GM12878 (cell line): ENCODE measurements around the gene SLCO4A1. TPM values are rescaled to one million over a fixed set of nuclear protein-coding genes. Genes with fewer than 3 reads are reported as not detected.

Experiments used
- ATAC-seq: fragments of 200-7000 bp; cut with Tn5 transposase; 3 replicates; pipeline ENCODE4 v1.9.1; 2020; ENCODE audit warnings: mild to moderate bottlenecking, moderate library complexity
- BruUV-seq: library from RNA; stranded (reverse); fragments of 400-500 nt; replicated peaks from 2 replicates; lab custom pipeline; 2021; lab: Mats Ljungman, UMichigan
- CTCF ChIA-PET: fragments of 300-600 bp; sonication (Branson Sonifier 250); formaldehyde crosslinking; extraction: SDS; loops from one replicate; lab custom pipeline; 2021; ENCODE audit warnings: inconsistent platforms; lab: Yijun Ruan, JAX
- POLR2A ChIA-PET: fragments of 350-600 bp; formaldehyde crosslinking; extraction: SDS; loops from one replicate; lab custom pipeline; 2021; ENCODE audit warnings: inconsistent platforms; lab: Charles Lee
- RAD21 ChIA-PET: fragments of 300-600 bp; sonication (Branson Sonifier 250); formaldehyde crosslinking; loops from one replicate; lab custom pipeline; 2023; ENCODE audit warnings: antibody characterized with exemption; ENCODE audit not compliant: unreplicated experiment; lab: Charles Lee
- SMC1A ChIA-PET: fragments of 300-600 bp; sonication (Branson Sonifier 250); formaldehyde crosslinking; loops from one replicate; lab custom pipeline; 2023; ENCODE audit not compliant: unreplicated experiment, uncharacterized antibody; lab: Charles Lee
- DNase-seq: peaks from one replicate; pipeline ENCODE4 v3.0.0-alpha.2; 2011; ENCODE audit warnings: low read depth, low spot score
- FAIRE-seq: peaks from 3 replicates; lab custom pipeline; 2011; peaks lifted over from hg19 to GRCh38; lab: Jason Lieb, UNC
- H2AFZ ChIP-seq: 2 replicates; pipeline ENCODE4 v1.6.0; 2011; ENCODE audit warnings: low read depth, low read length, control low read depth; ENCODE audit not compliant: control insufficient read depth
- H3K27ac ChIP-seq: 2 replicates; pipeline ENCODE4 v1.5.1; 2011; ENCODE audit warnings: control low read depth; ENCODE audit not compliant: control insufficient read depth, insufficient read depth
- H3K27me3 ChIP-seq, 2 experiments: replicated peaks in 1 of 2; 2 replicates each; pipeline versions ENCODE4 v1.6.0 to v1.6.1; 2011; ENCODE audit warnings: low read length in 1 of 2; ENCODE audit not compliant: control insufficient read depth in 2 of 2, insufficient read depth in 2 of 2
- H3K36me3 ChIP-seq, 2 experiments: 2 replicates each; pipeline ENCODE4 v1.5.1; 2011; ENCODE audit warnings: low read length in 1 of 2; ENCODE audit not compliant: control insufficient read depth in 2 of 2, insufficient read depth in 2 of 2
- H3K4me1 ChIP-seq: 2 replicates; pipeline ENCODE4 v1.6.1; 2011; ENCODE audit warnings: mild to moderate bottlenecking, low read length, moderate library complexity, mixed read lengths; ENCODE audit not compliant: control insufficient read depth, insufficient read depth
- H3K4me2 ChIP-seq: 2 replicates; pipeline ENCODE4 v1.6.0; 2011; ENCODE audit warnings: control low read depth; ENCODE audit not compliant: control insufficient read depth, insufficient read depth
- H3K4me3 ChIP-seq: fragments of 200-600 bp; sonication (generic); 2 replicates; pipeline ENCODE4 v1.5.1; 2016
- H3K79me2 ChIP-seq: 2 replicates; pipeline ENCODE4 v1.6.0; 2011; ENCODE audit warnings: low read length; ENCODE audit not compliant: control insufficient read depth, insufficient read depth
- H3K9ac ChIP-seq: 2 replicates; pipeline ENCODE4 v1.8.0; 2011; ENCODE audit warnings: low read length, control low read depth, mixed read lengths; ENCODE audit not compliant: control insufficient read depth, insufficient read depth
- H3K9me3 ChIP-seq: replicated peaks from 3 replicates; pipeline ENCODE4 v1.5.1; 2011; ENCODE audit warnings: mild to moderate bottlenecking, low read length; ENCODE audit not compliant: control insufficient read depth, insufficient read depth
- H4K20me1 ChIP-seq: 2 replicates; pipeline ENCODE4 v1.6.0; 2011; ENCODE audit not compliant: control insufficient read depth, insufficient read depth
- CUX1 ChIP-seq: IDR thresholded peaks from 2 replicates; pipeline ENCODE4 v1.6.1; 2012; ENCODE audit warnings: improper control_type of control experiment, low read depth, low read length; ENCODE audit not compliant: insufficient replicate concordance
- NR2C1 ChIP-seq: fragments of 450-650 bp; IDR thresholded peaks from 2 replicates; pipeline ENCODE4 v1.6.1; 2017; ENCODE audit warnings: antibody characterized with exemption, mild to moderate bottlenecking, moderate library complexity
- SKIL ChIP-seq: fragments of 450-650 bp; IDR thresholded peaks from 2 replicates; pipeline ENCODE4 v1.6.1; 2017; ENCODE audit warnings: mild to moderate bottlenecking, low read depth, inconsistent platforms; ENCODE audit not compliant: poor library complexity, severe bottlenecking
- SUPT20H ChIP-seq: IDR thresholded peaks from 2 replicates; pipeline ENCODE4 v1.6.1; 2011; ENCODE audit warnings: low read depth, mild to moderate bottlenecking, low read length, moderate library complexity, borderline replicate concordance; ENCODE audit not compliant: control insufficient read depth
- WGBS: methylation state at CpG from one replicate; pipeline ENCODE4 v1.1.6; 2016; ENCODE audit warnings: low lambda C conversion rate; ENCODE audit not compliant: insufficient replicate concordance, insufficient coverage; ENCODE audit errors: missing lambda C conversion rate; 5-methylcytosine and 5-hydroxymethylcytosine counted together
- in situ Hi-C: fragments of 300-500 bp; cut with MboI; formaldehyde crosslinking; loops from 9 replicates; pipeline ENCODE4 v1.14.3; 2018; ENCODE audit warnings: mixed read lengths
- intact Hi-C: fragments of 100-400 bp; cut with micrococcal nuclease; formaldehyde crosslinking; loops from one replicate; pipeline ENCODE4 v1.14.2; 2022; ENCODE audit not compliant: unreplicated experiment
- polyA plus RNA-seq, 11 experiments: library from polyadenylated mRNA; depleted of rRNA in 4 of 11; unstranded in 6 of 11; stranded (reverse) in 5 of 11; fragments of >200 nt; fragmentation: Nextera tagmentation in 4 of 11; fragmentation: Illumina TruSeq in 1 of 11; extraction: Ambion mirVana in 4 of 11; extraction: Trizol in 1 of 11; gene quantifications; 1 replicate in 1 of 11; 2 replicates in 10 of 11; pipeline versions ENCODE4 v1.2.1 to v1.2.3, GENCODE V29; 2011 to 2016; ENCODE audit warnings: inconsistent platforms in 2 of 11, missing spikeins in 2 of 11, low read depth in 1 of 11
- total RNA-seq, 4 experiments: library from RNA; depleted of rRNA in 3 of 4; stranded (reverse); fragments of >200 nt in 3 of 4; fragmentation: Illumina TruSeq in 1 of 4; extraction: Trizol in 1 of 4; gene quantifications; 2 replicates each; pipeline versions ENCODE4 v1.2.1 to v1.2.3, GENCODE V29; 2013 to 2021

SLCO4A1 gene
- total and polyA plus RNA-seq, 10 of the 15 experiments (the other 5 are each of a cell fraction or from before 2014, with no cell fraction given): 2.1 to 30.7 (median 12.0) TPM

- H3K36me3 ChIP-seq: no peaks in the 10 kb centered on the region
- H3K9me3 ChIP-seq: no peaks in the 10 kb centered on the region
- H3K27ac ChIP-seq: no peak overlapping the region
- TF ChIP-seq CUX1: no peak
- no peak for TF ChIP-seq SUPT20H
- no peak for TF ChIP-seq NR2C1
- no peak for TF ChIP-seq SKIL
- intact Hi-C loops (no loop called here), in situ Hi-C loops (no loop called here)
- H2AFZ ChIP-seq: no peak overlapping the region
- RAD21 ChIA-PET: no interaction called here
- H3K4me1 ChIP-seq: peaks cover 13% of the 10 kb centered on the region
- POLR2A ChIA-PET: no interaction called here
- CTCF ChIA-PET: no interaction called here
- no peak overlapping the region for H3K9ac ChIP-seq
- no TSS peak for BruUV-seq
- no peak overlapping the region for H3K4me3 ChIP-seq
- FAIRE-seq (no peak), ATAC-seq (no peak), DNase-seq (no peak)
- H3K4me2 ChIP-seq: no peak overlapping the region
- H3K27me3 ChIP-seq: peaks cover 3 to 4% of the 10 kb centered on the region in 2 experiments; a peak in 2 of 4 replicates
- H3K79me2 ChIP-seq: no peaks in the 10 kb centered on the region
- SMC1A ChIA-PET: no interaction called here
- H4K20me1 ChIP-seq: no peaks in the 10 kb centered on the region
- WGBS: 73% methylated on average over 7 of the region's 7 CpGs
These were observed 9.7 kb upstream of the SLCO4A1 start for GRCh38 chr20:62632575-62633090.
